ENCODE data around the gene HOOK2.

Gene HOOK2

GRCh38 chr19:12793290-12794195 lies 18.2 kb upstream of the HOOK2 start:
- DNase-seq = peak; percentile 88

GRCh38 chr19:12792853-12793289 lies 17.5 kb upstream of the HOOK2 start:
- DNase-seq = no peak

GRCh38 chr19:12792051-12792852 lies 16.9 kb upstream of the HOOK2 start:
- peak; percentile 76 for DNase-seq

- DNase-seq = peak; percentile 95
Observed at GRCh38 chr19:12791345-12792050, 16.1 kb upstream of the HOOK2 start, which contains the start of gene JUNB. Gene JUNB (plus strand): TSS chr19:12791486. CDS start chr19:12791772, 286 bp downstream.

GRCh38 chr19:12790628-12791344 lies 15.4 kb upstream of the HOOK2 start:
- no peak for DNase-seq

- peak; percentile 67 for DNase-seq
Observed at GRCh38 chr19:12789904-12790619, 14.7 kb upstream of the HOOK2 start.

- no peak for DNase-seq
Observed at GRCh38 chr19:12789098-12789903, 13.9 kb upstream of the HOOK2 start.

- DNase-seq = no peak
Observed at GRCh38 chr19:12788682-12789097, 13.3 kb upstream of the HOOK2 start.

GRCh38 chr19:12788042-12788681 lies 12.8 kb upstream of the HOOK2 start:
- DNase-seq = no peak

- no peak for DNase-seq
Observed at GRCh38 chr19:12787458-12787857, 12.1 kb upstream of the HOOK2 start.

- DNase-seq = no peak
Observed at GRCh38 chr19:12786952-12787351, 11.6 kb upstream of the HOOK2 start.

GRCh38 chr19:12786141-12786870 lies 11.0 kb upstream of the HOOK2 start:
- DNase-seq = no peak

GRCh38 chr19:12785431-12786031 lies 10.2 kb upstream of the HOOK2 start:
- no peak for DNase-seq

- no peak for DNase-seq
Observed at GRCh38 chr19:12784871-12785430, 9.6 kb upstream of the HOOK2 start.

- no peak for DNase-seq
Observed at GRCh38 chr19:12784394-12784870, 9.1 kb upstream of the HOOK2 start.

GRCh38 chr19:12783849-12784393 lies 8.6 kb upstream of the HOOK2 start:
- no peak for DNase-seq

- DNase-seq = no peak
Observed at GRCh38 chr19:12783291-12783848, 8.0 kb upstream of the HOOK2 start.
